Measurements from ENCODE around the gene IGSF21. TPM values are rescaled to one million over a fixed set of nuclear protein-coding genes. Genes with fewer than 3 reads are reported as not detected.

Gene IGSF21
- total RNA-seq, 4 donors from 2014 or later, result 1.2 to 19.1 (median 1.9) TPM; not detected in 1

DNA sequence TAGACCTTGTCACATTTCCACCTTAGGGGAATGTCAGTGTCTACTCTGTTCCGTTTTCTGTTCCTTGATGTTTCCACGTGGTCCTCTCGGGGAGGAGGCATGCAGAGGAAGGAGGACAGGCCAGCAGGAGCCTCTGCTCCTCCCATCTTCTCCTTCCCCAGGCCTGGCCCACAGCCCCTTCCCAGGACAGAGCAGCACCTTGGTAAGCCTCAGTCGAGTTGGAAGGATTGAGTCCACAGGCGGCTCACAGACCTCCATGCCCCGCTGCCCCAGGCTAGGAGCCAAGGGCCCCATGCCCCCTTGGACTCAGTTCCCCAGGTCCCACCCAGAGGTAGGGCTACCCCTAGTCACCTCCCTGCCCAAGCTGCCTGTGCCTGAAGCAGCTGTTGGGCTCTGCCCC, 36.5 kb downstream of the IGSF21 start:
- Histone ChIP-seq H3K4me1 (no peaks in the 10 kb centered on the region), H3K9me3 (no peaks in the 10 kb centered on the region), H3K36me3 (no peaks in the 10 kb centered on the region), H3K27me3 (no peaks in the 10 kb centered on the region), H3K27ac (no peak overlapping the region), H3K4me3 (no peak overlapping the region)
- intact Hi-C loops (cut with DNase I; ENCODE audit: low total_unique reads), result no loop called here
- DNase-seq, result no peak
- TF ChIP-seq POLR2A (IDR thresholded peaks at IDR 0.05), result no peak
- TF ChIP-seq, protein P1, sequence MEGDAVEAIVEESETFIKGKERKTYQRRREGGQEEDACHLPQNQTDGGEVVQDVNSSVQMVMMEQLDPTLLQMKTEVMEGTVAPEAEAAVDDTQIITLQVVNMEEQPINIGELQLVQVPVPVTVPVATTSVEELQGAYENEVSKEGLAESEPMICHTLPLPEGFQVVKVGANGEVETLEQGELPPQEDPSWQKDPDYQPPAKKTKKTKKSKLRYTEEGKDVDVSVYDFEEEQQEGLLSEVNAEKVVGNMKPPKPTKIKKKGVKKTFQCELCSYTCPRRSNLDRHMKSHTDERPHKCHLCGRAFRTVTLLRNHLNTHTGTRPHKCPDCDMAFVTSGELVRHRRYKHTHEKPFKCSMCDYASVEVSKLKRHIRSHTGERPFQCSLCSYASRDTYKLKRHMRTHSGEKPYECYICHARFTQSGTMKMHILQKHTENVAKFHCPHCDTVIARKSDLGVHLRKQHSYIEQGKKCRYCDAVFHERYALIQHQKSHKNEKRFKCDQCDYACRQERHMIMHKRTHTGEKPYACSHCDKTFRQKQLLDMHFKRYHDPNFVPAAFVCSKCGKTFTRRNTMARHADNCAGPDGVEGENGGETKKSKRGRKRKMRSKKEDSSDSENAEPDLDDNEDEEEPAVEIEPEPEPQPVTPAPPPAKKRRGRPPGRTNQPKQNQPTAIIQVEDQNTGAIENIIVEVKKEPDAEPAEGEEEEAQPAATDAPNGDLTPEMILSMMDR (IDR thresholded peaks at IDR 0.05), result no peak

DNA sequence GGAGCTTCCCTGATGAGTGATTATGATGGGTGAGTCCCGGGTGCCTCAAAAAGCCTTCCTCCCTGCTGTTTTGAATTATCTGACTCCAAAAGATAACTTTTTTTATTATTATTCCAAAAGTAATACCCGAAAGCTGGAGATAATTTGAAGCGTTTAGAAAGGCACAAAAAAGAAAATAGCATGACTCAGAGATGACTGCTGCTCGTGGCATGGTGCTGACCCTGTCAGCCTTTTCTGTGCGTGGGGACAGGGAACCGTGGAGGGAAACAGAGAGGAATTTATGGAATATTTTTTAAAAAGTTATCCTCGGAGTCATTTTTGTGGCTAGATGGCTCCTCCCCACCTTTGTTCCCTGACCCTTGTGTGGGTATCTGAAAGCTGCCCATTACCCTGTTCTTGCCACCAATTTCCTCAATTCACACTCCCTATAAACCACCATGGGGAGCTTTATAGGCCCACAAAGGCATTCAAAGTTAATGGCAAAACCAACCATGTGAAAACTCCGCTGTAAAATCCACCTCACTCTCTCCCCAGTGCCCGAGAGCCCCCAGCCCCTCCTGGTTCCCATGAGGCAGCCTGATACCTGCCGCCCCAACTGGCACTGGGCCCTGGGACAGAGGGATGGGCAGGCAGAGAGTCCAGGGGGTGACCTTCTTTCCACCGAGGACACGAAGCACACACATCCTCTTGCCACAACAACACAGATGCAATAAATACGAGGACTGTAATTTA, 37.5 kb downstream of the IGSF21 start:
- H3K9me3 ChIP-seq, result no peaks in the 10 kb centered on the region
- H3K36me3 ChIP-seq, result no peaks in the 10 kb centered on the region
- TF ChIP-seq POLR2A (IDR thresholded peaks at IDR 0.05), result no peak
- TF ChIP-seq, protein P1 (IDR thresholded peaks at IDR 0.05), result no peak
- no peaks in the 10 kb centered on the region for H3K27me3 ChIP-seq
- intact Hi-C loops (cut with DNase I; ENCODE audit: low total_unique reads), result no loop called here
- H3K4me1 ChIP-seq, result no peaks in the 10 kb centered on the region
- H3K27ac ChIP-seq, result no peak overlapping the region
- no peak overlapping the region for H3K4me3 ChIP-seq
- DNase-seq, result no peak

DNA sequence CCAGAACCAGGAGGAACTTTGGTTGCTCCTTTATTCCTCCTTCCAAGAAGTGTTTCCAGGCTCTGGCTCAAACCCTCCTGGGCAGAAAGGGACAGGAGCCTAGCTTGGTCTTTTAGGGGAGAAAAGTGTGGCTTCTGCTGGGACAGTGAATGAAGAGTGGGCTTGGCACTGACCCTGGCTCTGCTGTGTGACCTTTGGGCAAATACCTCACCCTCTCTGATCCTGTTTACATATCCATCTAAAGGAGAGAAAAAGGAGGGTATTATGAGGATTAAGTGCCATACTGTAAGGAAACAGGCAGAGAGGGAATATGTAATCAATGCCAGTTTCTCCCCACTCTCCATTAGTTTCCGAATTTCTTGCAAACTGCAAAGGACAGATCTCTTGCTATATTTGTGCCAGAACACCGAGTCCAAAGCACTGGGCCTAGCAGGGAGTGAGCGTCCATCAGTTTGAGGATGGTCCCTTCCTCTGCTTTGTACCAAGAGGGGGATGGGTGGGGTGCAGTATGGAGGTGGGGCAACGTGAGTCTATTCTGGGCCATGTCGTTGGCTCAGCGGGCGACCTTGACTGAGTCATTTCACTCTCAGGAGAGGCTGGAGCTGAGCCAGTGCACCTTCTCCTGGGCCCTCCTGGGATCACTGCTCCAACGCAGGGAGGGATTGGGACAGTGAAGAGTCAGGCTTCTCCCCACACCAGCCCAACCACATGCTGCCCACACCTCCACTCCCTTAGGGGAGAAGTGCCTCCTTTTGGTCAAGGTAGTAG, 38.4 kb downstream of the IGSF21 start:
- H3K4me3 ChIP-seq, result no peak overlapping the region
- DNase-seq, result no peak
- intact Hi-C loops (cut with DNase I; ENCODE audit: low total_unique reads), result no loop called here
- TF ChIP-seq POLR2A (IDR thresholded peaks at IDR 0.05), result no peak
- TF ChIP-seq, protein P1 (IDR thresholded peaks at IDR 0.05), result no peak
- H3K27me3 ChIP-seq, result no peaks in the 10 kb centered on the region
- no peaks in the 10 kb centered on the region for H3K36me3 ChIP-seq
- no peaks in the 10 kb centered on the region for H3K9me3 ChIP-seq
- H3K4me1 ChIP-seq, result no peaks in the 10 kb centered on the region
- H3K27ac ChIP-seq, result no peak overlapping the region

DNA sequence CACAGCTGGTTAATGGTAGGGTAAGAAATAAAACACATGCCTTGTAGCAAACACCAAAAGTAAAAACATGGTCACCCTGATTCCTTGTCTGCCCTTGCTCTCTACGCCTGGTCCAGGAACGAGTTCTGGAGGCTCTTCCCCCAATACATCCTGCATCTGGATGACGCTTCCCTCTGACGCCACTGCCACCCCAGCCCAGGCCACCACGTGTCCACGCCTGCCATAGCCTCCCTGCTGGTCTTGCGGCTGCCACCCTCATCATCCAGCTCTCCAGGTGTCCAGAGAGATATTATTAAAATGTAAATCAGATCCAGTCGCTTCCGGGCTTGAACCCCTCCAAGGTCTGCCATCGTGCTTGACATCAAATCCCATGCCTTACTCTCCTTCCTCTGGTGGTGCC, 39.3 kb downstream of the IGSF21 start:
- Histone ChIP-seq H3K27ac (no peak overlapping the region), H3K27me3 (no peaks in the 10 kb centered on the region), H3K4me3 (no peak overlapping the region), H3K36me3 (no peaks in the 10 kb centered on the region), H3K9me3 (no peaks in the 10 kb centered on the region), H3K4me1 (no peaks in the 10 kb centered on the region)
- no peak for DNase-seq
- intact Hi-C loops (cut with DNase I; ENCODE audit: low total_unique reads), result no loop called here
- TF ChIP-seq, protein P1 (IDR thresholded peaks at IDR 0.05), result no peak
- TF ChIP-seq POLR2A (IDR thresholded peaks at IDR 0.05), result no peak

DNA sequence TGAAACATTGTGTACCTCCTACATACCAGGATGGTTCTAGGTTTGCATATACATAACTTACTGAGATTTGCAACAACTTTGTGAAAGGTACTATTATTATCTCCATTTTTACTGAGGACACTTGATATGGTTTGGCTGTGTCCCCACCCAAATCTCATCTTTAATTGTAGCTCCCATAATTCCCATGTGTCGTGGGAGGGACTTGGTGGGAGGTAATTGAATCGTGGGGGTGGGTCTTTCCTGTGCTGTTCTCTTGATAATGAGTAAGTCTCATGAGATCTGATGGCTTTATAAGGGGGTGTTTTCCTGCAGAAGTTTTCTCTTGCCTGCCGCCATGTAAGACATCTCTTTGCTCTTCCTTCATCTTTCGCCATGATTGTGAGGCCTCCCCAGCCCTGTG, 40.1 kb downstream of the IGSF21 start:
- no peak for DNase-seq
- Histone ChIP-seq H3K4me1 (no peaks in the 10 kb centered on the region), H3K27ac (no peak overlapping the region), H3K4me3 (no peak overlapping the region), H3K9me3 (no peaks in the 10 kb centered on the region), H3K27me3 (no peaks in the 10 kb centered on the region), H3K36me3 (no peaks in the 10 kb centered on the region)
- intact Hi-C loops (cut with DNase I; ENCODE audit: low total_unique reads), result no loop called here
- TF ChIP-seq POLR2A (IDR thresholded peaks at IDR 0.05), result no peak
- TF ChIP-seq, protein P1 (IDR thresholded peaks at IDR 0.05), result no peak
